Keratinocyte (primary cell): ENCODE data around the gene GRWD1. TPM values are rescaled to one million over a fixed set of nuclear protein-coding genes. Genes with fewer than 3 reads are reported as not detected.

Experiments
- DNase-seq: peaks from one replicate; pipeline ENCODE4 v3.0.0-alpha.2; 2011; ENCODE audit warnings: low read depth, missing footprints, low spot score
- FAIRE-seq: peaks from 2 replicates; lab custom pipeline; 2011; peaks lifted over from hg19 to GRCh38; lab: Jason Lieb, UNC
- H2AFZ ChIP-seq: 2 replicates; pipeline ENCODE4 v1.6.0; 2012; ENCODE audit warnings: low read length, control low read depth, inconsistent platforms; ENCODE audit not compliant: control insufficient read depth
- H3K27ac ChIP-seq: 2 replicates; pipeline ENCODE4 v1.5.1; 2011; ENCODE audit warnings: low read length; ENCODE audit not compliant: control insufficient read depth, insufficient read depth
- H3K27me3 ChIP-seq: 3 replicates; pipeline ENCODE4 v1.6.0; 2011; ENCODE audit warnings: low read length; ENCODE audit not compliant: control insufficient read depth, insufficient read depth; ENCODE audit errors: extremely low read depth
- H3K36me3 ChIP-seq, 2 experiments: 2 replicates in 1 of 2; 3 replicates in 1 of 2; pipeline ENCODE4 v1.5.1; 2011; ENCODE audit warnings: low read length in 2 of 2, mild to moderate bottlenecking in 1 of 2; ENCODE audit not compliant: control insufficient read depth in 2 of 2, insufficient read depth in 2 of 2; ENCODE audit errors: extremely low read depth in 1 of 2
- H3K4me1 ChIP-seq: 3 replicates; pipeline ENCODE4 v1.5.1; 2011; ENCODE audit warnings: low read length; ENCODE audit not compliant: control insufficient read depth, insufficient read depth; ENCODE audit errors: extremely low read depth
- H3K4me2 ChIP-seq: 3 replicates; pipeline ENCODE4 v1.6.0; 2011; ENCODE audit warnings: low read depth, low read length; ENCODE audit not compliant: control insufficient read depth, insufficient read depth; ENCODE audit errors: extremely low read depth
- H3K4me3 ChIP-seq, 3 experiments: fragments of 200-600 bp in 1 of 3; sonication (generic) in 1 of 3; 2 replicates in 2 of 3; 3 replicates in 1 of 3; pipeline ENCODE4 v1.5.1; 2011 to 2016; ENCODE audit warnings: low read length in 3 of 3, mild to moderate bottlenecking in 3 of 3, control low read depth in 2 of 3, inconsistent platforms in 1 of 3, low read depth in 1 of 3, mixed read lengths in 1 of 3, mixed run types in 1 of 3, moderate library complexity in 1 of 3; ENCODE audit not compliant: control insufficient read depth in 2 of 3, insufficient read depth in 2 of 3; ENCODE audit errors: extremely low read depth in 1 of 3
- H3K79me2 ChIP-seq: 2 replicates; pipeline ENCODE4 v1.6.0; 2012; ENCODE audit warnings: low read length; ENCODE audit not compliant: control insufficient read depth, insufficient read depth
- H3K9ac ChIP-seq: 3 replicates; pipeline ENCODE4 v1.6.0; 2011; ENCODE audit warnings: low read length; ENCODE audit not compliant: control insufficient read depth, insufficient read depth; ENCODE audit errors: extremely low read depth
- H3K9me1 ChIP-seq: 3 replicates; pipeline ENCODE4 v1.6.0; 2011; ENCODE audit warnings: low read length; ENCODE audit not compliant: control insufficient read depth, insufficient read depth; ENCODE audit errors: extremely low read depth
- H3K9me3 ChIP-seq: 2 replicates; pipeline ENCODE4 v1.5.1; 2012; ENCODE audit warnings: low read depth, low read length; ENCODE audit not compliant: control insufficient read depth
- H4K20me1 ChIP-seq: 3 replicates; pipeline ENCODE4 v1.6.0; 2011; ENCODE audit warnings: low read length; ENCODE audit not compliant: control insufficient read depth, insufficient read depth; ENCODE audit errors: extremely low read depth
- EZH2 ChIP-seq: IDR thresholded peaks from one replicate; pipeline ENCODE4 v1.6.1; 2012; ENCODE audit warnings: inconsistent platforms, mild to moderate bottlenecking, low read length, moderate library complexity
- dilution Hi-C: fragments of 300-500 bp; cut with MboI; formaldehyde crosslinking; loops from one replicate; pipeline ENCODE4 v1.7.0; 2020; ENCODE audit warnings: low sequenced_read_pairs; ENCODE audit not compliant: extremely low pct_ligation_motif_present
- polyA plus RNA-seq, 5 experiments: library from polyadenylated mRNA; depleted of rRNA in 3 of 5; stranded (reverse) in 3 of 5; stranded (forward) in 1 of 5; unstranded in 1 of 5; fragments of >200 nt; gene quantifications; 1 replicate in 1 of 5; 2 replicates in 3 of 5; 3 replicates in 1 of 5; pipeline versions ENCODE4 v1.2.1 to v1.2.3, GENCODE V29; 2011 to 2012; ENCODE audit warnings: missing spikeins in 2 of 5, low read depth in 1 of 5, low replicate concordance in 1 of 5
- TF ChIP-seq, protein P1 (sequence below), 3 experiments: IDR thresholded peaks in 1 of 3; conservative IDR thresholded peaks in 1 of 3; optimal IDR thresholded peaks in 1 of 3; 2 replicates in 2 of 3; 3 replicates in 1 of 3; pipeline versions ENCODE3 to v1.5.1; 2011; ENCODE audit warnings: low read length in 3 of 3, mild to moderate bottlenecking in 3 of 3, moderate library complexity in 2 of 3, control low read depth in 1 of 3, inconsistent platforms in 1 of 3; ENCODE audit not compliant: insufficient read depth in 2 of 3; ENCODE audit errors: extremely low read depth in 1 of 3

Gene GRWD1
- polyA plus RNA-seq, 1 donor (not counting 4 experiments of a cell fraction or from before 2014, with no cell fraction given), result 26.1 TPM

DNA sequence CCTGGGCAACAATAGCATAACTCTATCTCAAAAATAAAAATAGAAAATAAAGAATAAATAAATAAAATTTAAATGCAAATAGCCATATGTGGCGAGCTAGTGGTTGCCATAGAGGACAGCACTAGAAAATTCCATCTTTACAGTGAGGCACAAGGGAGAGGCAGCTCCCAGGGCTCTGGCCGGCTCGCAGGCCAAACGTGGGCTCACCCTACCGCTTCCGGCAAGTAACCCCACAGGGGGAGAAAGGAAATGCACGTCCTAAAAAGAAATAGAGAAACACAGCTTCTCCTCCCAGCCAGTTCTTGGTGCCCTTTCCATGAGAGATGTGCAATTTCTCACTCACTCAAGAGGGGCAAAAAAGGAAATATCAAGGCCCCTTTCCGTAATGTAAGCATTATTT, 12.4 kb upstream of the GRWD1 start:
- DNase-seq (no peak), FAIRE-seq (no peak)
- no peaks in the 10 kb centered on the region for H3K36me3 ChIP-seq
- H3K27ac ChIP-seq, result no peak overlapping the region
- H2AFZ ChIP-seq, result no peak overlapping the region
- H3K9me1 ChIP-seq, result no peaks in the 10 kb centered on the region
- no peaks in the 10 kb centered on the region for H3K27me3 ChIP-seq
- no peaks in the 10 kb centered on the region for H3K4me1 ChIP-seq
- H3K4me2 ChIP-seq, result no peak overlapping the region
- dilution Hi-C loops, result no loop called here
- no peak overlapping the region for H3K4me3 ChIP-seq
- no peaks in the 10 kb centered on the region for H3K9me3 ChIP-seq
- no peak for TF ChIP-seq EZH2
- TF ChIP-seq, protein P1, sequence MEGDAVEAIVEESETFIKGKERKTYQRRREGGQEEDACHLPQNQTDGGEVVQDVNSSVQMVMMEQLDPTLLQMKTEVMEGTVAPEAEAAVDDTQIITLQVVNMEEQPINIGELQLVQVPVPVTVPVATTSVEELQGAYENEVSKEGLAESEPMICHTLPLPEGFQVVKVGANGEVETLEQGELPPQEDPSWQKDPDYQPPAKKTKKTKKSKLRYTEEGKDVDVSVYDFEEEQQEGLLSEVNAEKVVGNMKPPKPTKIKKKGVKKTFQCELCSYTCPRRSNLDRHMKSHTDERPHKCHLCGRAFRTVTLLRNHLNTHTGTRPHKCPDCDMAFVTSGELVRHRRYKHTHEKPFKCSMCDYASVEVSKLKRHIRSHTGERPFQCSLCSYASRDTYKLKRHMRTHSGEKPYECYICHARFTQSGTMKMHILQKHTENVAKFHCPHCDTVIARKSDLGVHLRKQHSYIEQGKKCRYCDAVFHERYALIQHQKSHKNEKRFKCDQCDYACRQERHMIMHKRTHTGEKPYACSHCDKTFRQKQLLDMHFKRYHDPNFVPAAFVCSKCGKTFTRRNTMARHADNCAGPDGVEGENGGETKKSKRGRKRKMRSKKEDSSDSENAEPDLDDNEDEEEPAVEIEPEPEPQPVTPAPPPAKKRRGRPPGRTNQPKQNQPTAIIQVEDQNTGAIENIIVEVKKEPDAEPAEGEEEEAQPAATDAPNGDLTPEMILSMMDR (optimal IDR thresholded peaks at IDR 0.05 in 1 of 3, IDR thresholded peaks at IDR 0.05 in 1 of 3, conservative IDR thresholded peaks at IDR 0.05 in 1 of 3; ENCODE audit: extremely low read depth in 1 of 3, insufficient read depth in 2 of 3, low read length in 3 of 3), result no peak
- H3K9ac ChIP-seq, result no peak overlapping the region
- no peaks in the 10 kb centered on the region for H3K79me2 ChIP-seq
- no peaks in the 10 kb centered on the region for H4K20me1 ChIP-seq

- no peak overlapping the region for H2AFZ ChIP-seq
- H3K4me3 ChIP-seq, result no peak overlapping the region
- no peak overlapping the region for H3K27ac ChIP-seq
- no peak for FAIRE-seq
- dilution Hi-C loops, result no loop called here
- TF ChIP-seq, protein P1 (optimal IDR thresholded peaks at IDR 0.05 in 1 of 3, IDR thresholded peaks at IDR 0.05 in 1 of 3, conservative IDR thresholded peaks at IDR 0.05 in 1 of 3; ENCODE audit: extremely low read depth in 1 of 3, insufficient read depth in 2 of 3, low read length in 3 of 3), result no peak
- TF ChIP-seq EZH2, result no peak
- H3K9ac ChIP-seq, result no peak overlapping the region
- H3K9me1 ChIP-seq, result no peaks in the 10 kb centered on the region
- no peak overlapping the region for H3K4me2 ChIP-seq
- no peaks in the 10 kb centered on the region for H4K20me1 ChIP-seq
- H3K4me1 ChIP-seq, result no peaks in the 10 kb centered on the region
- no peak for DNase-seq
- H3K9me3 ChIP-seq, result no peaks in the 10 kb centered on the region
- no peaks in the 10 kb centered on the region for H3K36me3 ChIP-seq
- H3K27me3 ChIP-seq, result peaks cover 2% of the 10 kb centered on the region
- H3K79me2 ChIP-seq, result no peaks in the 10 kb centered on the region
These were observed 9.2 kb upstream of the GRWD1 start for GRCh38 chr19:48436586-48436985.
